NCI-H1092 treated with DMSO at 0.1 percent for 48 hours (cell line): Measurements from ENCODE around the gene PCNX1.
"Not testable (repeated sequence)": the region's sequence is repeated elsewhere in the genome, so short reads cannot be mapped to it uniquely, and the experiment has no call there.

Experiments
- DNase-seq: peaks from one replicate; lab custom pipeline; 2025; lab: John Stamatoyannopoulos, UW

PCNX1 gene

GRCh38 chr14:70916799-70917198 lies 9.5 kb downstream of the PCNX1 start:
- DNase-seq = no peak

GRCh38 chr14:70917633-70918032 lies 10.4 kb downstream of the PCNX1 start:
- no peak for DNase-seq

DNA sequence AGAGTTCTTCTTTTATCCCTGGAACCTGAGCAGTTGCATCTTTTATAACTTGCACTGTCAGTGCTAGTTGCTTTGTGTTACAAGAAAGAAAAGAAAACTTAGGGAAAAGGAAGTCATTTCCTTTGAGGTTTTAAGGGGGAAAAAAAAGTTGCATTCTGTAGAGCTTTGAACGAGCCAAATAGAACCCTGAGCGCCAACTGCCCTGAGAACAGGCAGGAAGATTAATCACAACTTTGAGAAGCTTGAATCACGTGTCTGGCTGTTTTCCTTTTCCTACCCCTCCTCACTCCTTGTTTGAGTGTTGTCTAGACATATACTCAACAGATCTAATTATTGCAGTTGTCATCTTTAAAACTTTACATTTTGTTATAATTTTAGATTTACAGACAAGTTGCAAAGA lies 12.5 kb downstream of the PCNX1 start:
- no peak for DNase-seq

DNA sequence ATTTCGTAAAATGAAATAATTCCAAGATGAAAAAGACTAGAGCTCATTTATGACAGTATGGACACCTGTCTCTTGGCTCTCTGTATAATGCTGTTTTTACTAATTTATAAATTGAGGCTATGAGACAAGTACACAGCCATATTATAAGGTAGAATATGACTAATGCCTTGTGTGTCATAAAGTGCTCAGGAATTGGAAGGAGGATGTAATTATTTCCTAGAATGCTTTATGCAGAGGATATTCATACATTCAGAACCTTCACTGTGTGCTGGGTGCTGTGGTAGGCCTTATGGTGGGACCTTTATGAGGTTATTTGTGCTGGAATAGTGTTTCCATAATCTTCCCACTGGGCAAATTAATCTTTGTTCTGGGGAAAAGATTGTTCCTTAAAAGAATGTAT lies 13.3 kb downstream of the PCNX1 start:
- no peak for DNase-seq

- no peak for DNase-seq
Observed at GRCh38 chr14:70921669-70922068, 14.4 kb downstream of the PCNX1 start.

- no peak for DNase-seq
Observed at GRCh38 chr14:70924521-70924920, 17.3 kb downstream of the PCNX1 start.

GRCh38 chr14:70926235-70926830 lies 19.1 kb downstream of the PCNX1 start:
- DNase-seq = no peak

DNA sequence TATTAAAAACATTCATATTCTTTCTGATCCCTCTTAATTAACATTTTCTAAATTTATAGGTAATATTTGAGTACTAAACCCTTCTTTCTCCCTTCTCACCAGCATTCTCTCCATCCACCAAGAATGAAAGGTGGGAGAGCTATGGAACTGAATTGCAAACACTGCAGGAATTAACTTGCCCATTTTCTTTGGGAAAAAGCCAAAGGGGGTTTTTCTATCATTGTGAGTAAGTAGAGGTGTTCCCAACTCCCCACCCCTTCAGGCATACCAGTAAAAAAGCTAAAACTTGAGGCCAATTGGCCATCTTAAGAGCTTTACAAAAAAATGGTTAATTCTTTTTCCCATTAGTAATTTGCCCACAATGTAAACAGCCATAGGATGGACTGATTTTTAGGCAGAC lies 23.7 kb downstream of the PCNX1 start:
- DNase-seq = no peak

GRCh38 chr14:70934084-70934483 lies 26.8 kb downstream of the PCNX1 start:
- no peak for DNase-seq

GRCh38 chr14:70934502-70935134 lies 27.4 kb downstream of the PCNX1 start:
- DNase-seq = no peak

DNA sequence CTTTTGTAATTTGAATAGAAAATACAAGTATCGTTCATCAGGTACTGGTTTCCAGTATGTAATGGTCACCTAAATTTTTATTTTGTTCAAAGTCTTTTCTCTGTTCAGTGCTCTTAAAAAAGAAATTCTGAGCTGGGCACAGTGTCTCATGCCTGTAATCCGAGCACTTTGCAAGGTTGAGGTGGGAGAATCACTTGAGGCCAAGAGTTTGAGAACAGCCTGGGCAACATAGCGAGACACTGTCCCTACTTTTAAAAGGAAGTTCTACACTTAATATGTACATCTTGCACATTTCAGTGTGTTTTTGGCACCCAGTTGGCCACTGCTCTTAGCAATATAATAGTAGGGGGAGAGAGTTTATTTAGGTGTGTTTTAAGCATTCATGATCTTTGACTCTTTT lies 27.9 kb downstream of the PCNX1 start:
- no peak for DNase-seq

DNA sequence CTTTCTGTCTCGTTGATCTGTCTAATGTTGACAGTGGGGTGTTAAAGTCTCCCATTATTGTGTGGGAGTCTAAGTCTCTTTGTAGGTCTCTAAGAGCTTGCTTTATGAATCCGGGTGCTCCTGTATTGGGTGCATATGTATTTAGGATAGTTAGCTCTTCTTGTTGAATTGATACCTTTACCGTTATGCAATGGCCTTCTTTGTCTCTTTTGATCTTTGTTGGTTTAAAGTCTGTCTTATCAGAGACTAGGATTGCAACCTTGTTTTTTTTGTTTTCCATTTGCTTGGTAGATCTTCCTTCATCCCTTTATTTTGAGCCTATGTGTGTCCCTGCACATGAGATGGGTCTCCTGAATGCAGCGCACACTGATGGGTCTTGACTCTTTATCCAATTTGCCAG lies 32.4 kb downstream of the PCNX1 start:
- DNase-seq = not testable (repeated sequence)

GRCh38 chr14:70941637-70942341 lies 34.5 kb downstream of the PCNX1 start:
- not testable (repeated sequence) for DNase-seq

DNA sequence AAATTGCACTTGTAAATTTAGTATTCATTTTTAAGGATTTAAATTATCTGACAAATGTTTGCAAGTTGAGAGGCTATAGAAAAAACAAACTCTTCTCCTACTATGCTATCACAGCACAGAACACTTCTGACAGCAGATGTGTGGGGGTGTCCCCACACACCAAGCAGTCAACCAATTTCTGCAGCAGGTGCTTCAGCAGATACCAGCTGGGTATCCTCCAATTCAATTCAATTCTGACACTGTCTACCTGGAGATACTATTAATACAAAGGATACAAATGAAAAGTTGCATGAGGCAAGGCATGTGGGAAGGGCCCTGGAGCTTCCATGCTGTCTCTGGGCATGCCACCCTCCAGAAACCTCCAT lies 35.1 kb downstream of the PCNX1 start:
- DNase-seq = no peak

GRCh38 chr14:70942721-70943120 lies 35.5 kb downstream of the PCNX1 start:
- DNase-seq = not testable (repeated sequence)

DNA sequence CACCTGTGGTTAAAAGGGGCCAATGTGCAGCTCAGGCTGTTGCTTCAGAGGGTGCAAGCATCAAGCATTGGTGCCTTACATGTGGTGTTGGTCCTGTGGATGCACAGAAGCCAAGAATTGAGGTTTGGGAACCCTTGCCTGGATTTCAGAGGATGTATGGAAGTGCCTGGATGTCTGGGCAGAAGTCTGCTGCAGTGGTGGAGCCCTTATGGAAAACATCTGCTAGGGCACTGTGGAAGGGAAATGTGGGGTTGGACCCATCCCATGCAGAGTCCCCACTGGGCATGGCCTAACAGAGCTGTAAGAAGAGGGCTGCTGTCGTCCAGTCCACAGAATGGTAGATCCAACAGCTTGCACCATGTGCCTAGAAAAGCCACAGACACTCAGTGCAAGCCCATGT lies 36.6 kb downstream of the PCNX1 start:
- no peak for DNase-seq

GRCh38 chr14:70947739-70948138 lies 40.5 kb downstream of the PCNX1 start:
- DNase-seq = no peak

GRCh38 chr14:70952485-70952884 lies 45.2 kb downstream of the PCNX1 start:
- DNase-seq = no peak

DNA sequence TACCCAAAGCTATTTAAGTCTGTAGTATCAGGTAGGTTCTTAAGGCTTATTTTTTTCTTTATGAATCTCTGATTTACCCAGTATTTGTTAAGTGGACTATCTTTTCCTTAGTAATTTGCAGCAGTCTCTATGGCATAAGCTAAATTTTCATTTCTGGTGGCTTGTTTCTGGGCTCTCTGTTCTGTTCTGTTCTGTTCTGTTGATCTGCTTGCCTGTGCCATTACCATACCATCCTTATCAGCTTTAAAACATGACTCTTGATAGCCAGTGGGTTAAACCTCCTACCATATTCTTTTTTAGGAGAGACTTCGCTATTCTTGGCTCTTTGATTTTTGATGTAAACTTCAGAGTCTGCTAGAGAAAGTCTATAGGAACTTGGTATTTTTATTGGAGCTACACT lies 46.8 kb downstream of the PCNX1 start:
- no peak for DNase-seq

DNA sequence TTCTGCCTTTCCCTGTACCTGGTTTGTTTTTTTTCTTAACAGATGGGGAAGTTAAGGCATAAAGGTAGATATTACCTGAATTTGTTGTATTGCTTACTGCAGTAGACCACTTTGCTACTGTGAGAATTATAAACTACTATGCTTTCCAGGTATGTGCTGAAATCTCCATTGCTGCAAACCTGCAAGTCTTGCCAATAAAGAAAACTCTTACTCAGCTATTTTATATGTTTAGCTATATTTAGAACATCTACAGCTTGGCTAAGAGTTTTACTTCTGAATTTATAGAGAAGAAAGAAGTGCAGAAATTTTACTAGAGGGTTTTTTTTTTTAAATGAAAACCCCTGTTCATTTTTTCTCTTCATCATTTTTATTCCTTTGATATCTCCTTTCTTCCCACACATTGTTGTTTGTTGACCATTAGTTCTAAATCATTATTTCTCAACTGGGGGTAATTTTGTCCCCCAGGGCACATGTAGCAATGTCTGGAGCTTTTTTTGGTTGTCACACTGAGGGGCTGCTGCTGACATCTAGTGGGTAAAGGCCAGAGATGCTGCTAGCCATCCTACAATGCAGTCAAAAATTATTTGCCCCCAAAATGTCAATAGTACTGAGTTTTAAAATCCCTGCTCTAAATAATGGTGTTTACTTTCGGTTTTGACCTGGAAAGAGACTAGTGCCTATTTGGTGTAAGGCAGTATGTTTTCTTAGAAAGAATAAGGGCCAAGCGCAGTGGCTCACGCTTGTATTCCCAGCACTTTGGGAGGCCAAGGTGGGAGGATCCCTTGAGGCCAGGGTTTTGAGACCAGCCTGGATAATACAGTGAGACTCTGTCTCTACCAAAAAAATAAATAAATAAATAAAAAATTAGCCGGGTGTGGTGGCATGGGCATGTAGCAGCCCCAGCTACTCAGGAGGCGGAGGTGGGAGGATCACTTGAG lies 48.6 kb downstream of the PCNX1 start:
- DNase-seq = peak; percentile 5

DNA sequence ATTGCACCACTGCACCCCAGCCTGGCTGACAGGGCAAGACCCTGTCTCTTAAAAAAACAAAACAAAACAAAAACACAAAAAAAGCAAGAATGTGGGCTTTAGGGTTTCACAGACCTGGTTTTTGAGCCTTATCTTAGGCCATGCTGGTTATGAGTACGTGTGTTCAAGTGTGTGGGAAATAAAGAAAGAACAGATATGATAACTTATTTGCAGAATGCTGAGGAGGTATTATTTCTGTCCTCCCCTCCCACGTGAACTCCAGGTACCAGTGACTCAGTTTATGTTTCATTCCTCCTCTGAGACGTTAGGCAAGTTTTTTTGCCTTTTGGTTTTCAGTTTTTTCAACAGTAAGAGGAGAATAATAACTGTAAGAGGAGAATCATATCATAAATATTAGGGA lies 49.3 kb downstream of the PCNX1 start:
- DNase-seq = no peak

GRCh38 chr14:70957710-70958109 lies 50.5 kb downstream of the PCNX1 start:
- DNase-seq = no peak

DNA sequence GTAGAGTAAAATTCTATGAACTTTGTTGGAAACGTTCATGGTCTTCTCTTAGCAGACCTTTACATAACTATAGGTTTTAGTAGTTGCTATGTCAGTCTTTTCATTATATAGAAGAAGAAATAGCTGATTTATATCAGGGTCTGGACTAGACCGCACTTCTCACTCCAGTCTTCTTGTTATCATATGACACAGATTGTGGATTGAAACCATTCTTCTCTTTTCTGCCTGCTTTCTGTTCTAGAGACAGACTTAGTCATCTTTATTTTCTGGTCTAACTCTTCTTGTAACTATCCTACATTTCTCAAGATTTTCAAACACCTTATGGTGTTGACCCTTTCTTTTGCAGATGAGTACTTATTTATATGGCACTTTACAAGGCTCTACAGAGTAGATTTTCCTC lies 55.7 kb downstream of the PCNX1 start:
- DNase-seq = no peak
